Central memory CD8-positive, alpha-beta T cell (primary cell): ENCODE measurements around the gene XYLT1.
"Not testable (repeated sequence)": the region's sequence is repeated elsewhere in the genome, so short reads cannot be mapped to it uniquely, and the experiment has no call there.

ENCODE experiments used
- ATAC-seq: fragments of 150-1000 bp; cut with Tn5 transposase; replicated peaks from 2 replicates; pipeline ENCODE4 v1.10.0; 2022; ENCODE audit warnings: mild to moderate bottlenecking, moderate FRiP score, moderate number of reproducible peaks; ENCODE audit not compliant: poor library complexity, severe bottlenecking; ENCODE audit errors: extremely low read depth
- DNase-seq, 2 donors: peaks; one replicate each; pipeline ENCODE4 v3.0.0; 2021; ENCODE audit warnings: low spot score in 2 of 2
- H3K27ac Mint-ChIP-seq: one replicate; pipeline ENCODE4 v1.8.0; 2022; ENCODE audit warnings: low read depth, mild to moderate bottlenecking, moderate library complexity, mixed read lengths
- H3K27me3 Mint-ChIP-seq: one replicate; pipeline ENCODE4 v1.8.0; 2022; ENCODE audit warnings: mixed read lengths
- H3K36me3 Mint-ChIP-seq: one replicate; pipeline ENCODE4 v1.8.0; 2022; ENCODE audit warnings: mild to moderate bottlenecking, moderate library complexity, mixed read lengths; ENCODE audit not compliant: insufficient read depth
- H3K4me1 Mint-ChIP-seq: one replicate; pipeline ENCODE4 v1.8.0; 2022; ENCODE audit warnings: mixed read lengths
- H3K4me3 Mint-ChIP-seq: one replicate; pipeline ENCODE4 v1.8.0; 2022; ENCODE audit warnings: mild to moderate bottlenecking, moderate library complexity, mixed read lengths
- H3K9me3 Mint-ChIP-seq: one replicate; pipeline ENCODE4 v1.8.0; 2022; ENCODE audit warnings: mixed read lengths

Gene XYLT1

GRCh38 chr16:17412221-17412620 is 58.5 kb downstream of the XYLT1 start:
- Mint-ChIP-seq H3K4me1 (peaks cover 48% of the 10 kb centered on the region), H3K4me3 (no peak overlapping the region), H3K27me3 (no peaks in the 10 kb centered on the region), H3K9me3 (no peaks in the 10 kb centered on the region), H3K27ac (no peak overlapping the region), H3K36me3 (peaks cover 5% of the 10 kb centered on the region)
- ATAC-seq (no peak), DNase-seq (no peak)

GRCh38 chr16:17411263-17411662 is 59.5 kb downstream of the XYLT1 start:
- no peaks in the 10 kb centered on the region for H3K9me3 Mint-ChIP-seq
- peaks cover 2% of the 10 kb centered on the region for H3K36me3 Mint-ChIP-seq
- peaks cover 42% of the 10 kb centered on the region for H3K4me1 Mint-ChIP-seq
- ATAC-seq, result no peak
- no peak overlapping the region for H3K4me3 Mint-ChIP-seq
- no peak for DNase-seq
- no peak overlapping the region for H3K27ac Mint-ChIP-seq
- no peaks in the 10 kb centered on the region for H3K27me3 Mint-ChIP-seq

DNA sequence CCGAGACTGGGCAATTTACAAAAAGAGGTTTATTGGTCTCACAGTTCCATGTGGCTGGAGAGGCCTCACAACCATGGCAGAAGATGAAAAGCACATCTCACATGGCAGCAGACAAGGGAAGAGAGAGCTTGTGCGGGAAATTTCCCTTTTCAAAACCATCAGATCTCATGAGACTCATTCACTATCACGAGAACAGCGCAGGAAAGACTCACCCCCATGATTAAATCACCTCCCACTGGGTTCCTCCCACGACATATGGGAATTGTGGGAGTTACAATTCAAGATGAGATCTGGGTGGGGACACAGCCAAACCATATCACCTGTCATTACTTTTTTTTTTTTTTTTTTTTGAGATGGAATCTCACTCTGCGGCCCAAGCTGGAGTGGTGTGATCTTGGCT is 60.4 kb downstream of the XYLT1 start:
- not testable (repeated sequence) for H3K4me3 Mint-ChIP-seq, H3K27me3 Mint-ChIP-seq, ATAC-seq, DNase-seq, H3K27ac Mint-ChIP-seq, H3K36me3 Mint-ChIP-seq, H3K9me3 Mint-ChIP-seq
- peaks cover 34% of the 10 kb centered on the region for H3K4me1 Mint-ChIP-seq

- H3K27ac Mint-ChIP-seq, result no peak overlapping the region
- DNase-seq, result no peak
Observed at GRCh38 chr16:17409894-17410293, 60.9 kb downstream of the XYLT1 start.

DNA sequence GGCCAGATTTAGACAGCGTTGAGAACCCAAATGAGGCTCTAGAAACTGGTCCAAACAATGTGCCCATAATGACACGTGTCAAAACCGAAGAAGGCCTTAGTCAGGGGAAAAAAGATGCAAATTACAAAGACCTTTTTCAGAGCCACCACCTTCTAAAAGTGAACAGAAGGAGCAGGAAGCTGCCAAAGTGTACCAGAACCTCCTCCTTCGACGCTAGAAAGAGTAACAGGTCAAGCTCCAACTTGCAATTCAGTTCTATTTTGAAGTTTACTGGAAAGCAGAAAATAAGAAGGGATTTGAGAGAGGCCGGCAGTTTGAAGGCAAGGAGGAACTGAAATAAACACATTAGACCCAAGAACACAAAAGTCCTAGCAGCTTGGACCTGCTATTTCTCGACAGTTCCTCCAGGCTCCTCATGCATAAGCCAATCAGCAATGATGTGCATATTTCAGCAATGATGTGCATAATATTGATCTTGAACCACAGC is 61.8 kb downstream of the XYLT1 start:
- H3K27me3 Mint-ChIP-seq, result no peaks in the 10 kb centered on the region
- no peaks in the 10 kb centered on the region for H3K9me3 Mint-ChIP-seq
- ATAC-seq (no peak), DNase-seq (no peak)
- H3K36me3 Mint-ChIP-seq, result no peaks in the 10 kb centered on the region
- peaks cover 21% of the 10 kb centered on the region for H3K4me1 Mint-ChIP-seq
- no peak overlapping the region for H3K4me3 Mint-ChIP-seq
- no peak overlapping the region for H3K27ac Mint-ChIP-seq

More at GRCh38 chr16:17409894-17410293, 60.9 kb downstream of the XYLT1 start:
- Mint-ChIP-seq H3K9me3 (no peaks in the 10 kb centered on the region), H3K36me3 (no peaks in the 10 kb centered on the region), H3K27me3 (no peaks in the 10 kb centered on the region), H3K4me3 (no peak overlapping the region), H3K4me1 (peaks cover 30% of the 10 kb centered on the region)
- no peak for ATAC-seq

DNA sequence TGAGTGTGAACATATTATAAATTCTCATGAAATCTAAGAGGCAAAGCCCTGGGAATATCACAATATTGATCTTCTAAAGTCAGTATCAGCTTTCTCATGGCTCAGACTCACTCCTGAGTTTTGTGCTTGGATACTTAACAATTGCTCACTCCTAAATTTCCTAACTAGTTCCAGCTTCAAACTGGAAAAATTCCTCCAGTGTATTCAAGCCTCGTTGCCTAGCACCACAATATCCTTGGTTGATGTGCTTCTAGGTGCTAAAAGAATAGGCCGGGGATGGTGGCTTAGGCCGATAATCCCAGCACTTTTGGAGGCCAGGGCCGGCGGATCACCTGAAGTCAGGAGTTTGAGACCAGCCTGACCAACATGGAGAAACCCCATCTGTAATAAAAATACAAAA is 62.5 kb downstream of the XYLT1 start:
- no peaks in the 10 kb centered on the region for H3K9me3 Mint-ChIP-seq
- H3K27me3 Mint-ChIP-seq, result no peaks in the 10 kb centered on the region
- H3K36me3 Mint-ChIP-seq, result no peaks in the 10 kb centered on the region
- H3K4me1 Mint-ChIP-seq, result peaks cover 21% of the 10 kb centered on the region
- no peak overlapping the region for H3K4me3 Mint-ChIP-seq
- no peak for ATAC-seq
- H3K27ac Mint-ChIP-seq, result no peak overlapping the region
- DNase-seq, result no peak

DNA sequence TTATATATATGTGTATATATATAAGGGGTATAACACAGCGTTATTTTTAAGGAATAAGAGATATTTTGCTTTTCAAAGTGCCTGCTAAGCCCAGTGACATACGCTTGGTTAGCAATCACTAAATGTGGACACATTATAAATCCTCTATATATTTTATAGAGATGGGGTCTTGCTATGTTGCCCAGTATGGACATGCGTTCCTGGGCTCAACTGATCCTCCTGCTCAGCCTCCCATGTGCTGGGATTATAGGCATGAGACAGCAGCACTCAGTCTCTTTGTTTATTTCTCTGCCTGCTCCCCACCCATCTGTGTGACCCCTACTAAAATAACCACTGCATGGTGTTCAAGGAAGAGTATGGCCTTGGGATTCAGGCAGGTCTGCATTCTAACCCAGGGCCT is 63.4 kb downstream of the XYLT1 start:
- Mint-ChIP-seq H3K27me3 (no peaks in the 10 kb centered on the region), H3K27ac (no peak overlapping the region), H3K4me1 (peaks cover 25% of the 10 kb centered on the region), H3K4me3 (no peak overlapping the region), H3K36me3 (no peaks in the 10 kb centered on the region), H3K9me3 (no peaks in the 10 kb centered on the region)
- ATAC-seq (no peak), DNase-seq (no peak)

GRCh38 chr16:17404941-17405689 is 65.6 kb downstream of the XYLT1 start:
- H3K36me3 Mint-ChIP-seq, result no peaks in the 10 kb centered on the region

DNA sequence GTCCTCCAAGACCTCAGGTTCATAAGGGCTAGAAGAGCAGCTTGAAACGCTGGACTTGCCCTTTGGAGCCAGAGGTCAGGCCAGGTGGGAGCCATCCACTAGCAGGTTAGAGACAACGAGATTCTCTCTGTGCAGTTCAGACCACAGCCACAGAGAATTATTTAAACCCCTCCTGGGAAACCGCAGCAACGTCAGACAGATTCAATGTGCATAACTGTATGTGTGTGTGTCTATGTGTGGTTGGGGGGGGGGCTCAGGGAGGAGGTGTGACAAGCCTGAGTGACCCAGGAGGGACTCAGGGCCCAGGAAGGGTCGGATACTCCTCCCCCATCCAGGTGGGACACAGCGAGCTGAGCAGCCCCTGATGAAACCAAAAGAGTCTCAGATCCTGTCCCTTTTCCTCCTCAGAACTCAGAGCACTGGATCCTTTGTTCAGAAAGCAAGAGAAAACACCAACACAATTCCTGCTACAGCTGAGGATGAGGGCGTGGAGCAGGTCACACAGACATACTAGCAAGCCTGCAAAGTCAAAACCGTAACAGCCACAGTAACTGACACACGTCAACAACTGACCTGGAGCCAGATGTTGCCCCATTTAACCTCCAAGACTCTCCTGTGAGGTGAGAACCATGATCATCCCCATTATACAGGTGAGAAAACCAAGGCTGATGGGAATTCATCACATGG is 66.8 kb downstream of the XYLT1 start:
- Mint-ChIP-seq H3K27ac (no peak overlapping the region), H3K9me3 (no peaks in the 10 kb centered on the region), H3K27me3 (no peaks in the 10 kb centered on the region), H3K4me3 (no peak overlapping the region), H3K36me3 (no peaks in the 10 kb centered on the region), H3K4me1 (peaks cover 36% of the 10 kb centered on the region)
- DNase-seq (no peak), ATAC-seq (no peak)

More at GRCh38 chr16:17404941-17405689, 65.6 kb downstream of the XYLT1 start:
- DNase-seq, result no peak
- no peaks in the 10 kb centered on the region for H3K9me3 Mint-ChIP-seq
- H3K27me3 Mint-ChIP-seq, result no peaks in the 10 kb centered on the region
- H3K4me1 Mint-ChIP-seq, result peaks cover 34% of the 10 kb centered on the region
- H3K4me3 Mint-ChIP-seq, result no peak overlapping the region
- ATAC-seq, result no peak
- H3K27ac Mint-ChIP-seq, result peak overlapping the region; percentile 49

DNA sequence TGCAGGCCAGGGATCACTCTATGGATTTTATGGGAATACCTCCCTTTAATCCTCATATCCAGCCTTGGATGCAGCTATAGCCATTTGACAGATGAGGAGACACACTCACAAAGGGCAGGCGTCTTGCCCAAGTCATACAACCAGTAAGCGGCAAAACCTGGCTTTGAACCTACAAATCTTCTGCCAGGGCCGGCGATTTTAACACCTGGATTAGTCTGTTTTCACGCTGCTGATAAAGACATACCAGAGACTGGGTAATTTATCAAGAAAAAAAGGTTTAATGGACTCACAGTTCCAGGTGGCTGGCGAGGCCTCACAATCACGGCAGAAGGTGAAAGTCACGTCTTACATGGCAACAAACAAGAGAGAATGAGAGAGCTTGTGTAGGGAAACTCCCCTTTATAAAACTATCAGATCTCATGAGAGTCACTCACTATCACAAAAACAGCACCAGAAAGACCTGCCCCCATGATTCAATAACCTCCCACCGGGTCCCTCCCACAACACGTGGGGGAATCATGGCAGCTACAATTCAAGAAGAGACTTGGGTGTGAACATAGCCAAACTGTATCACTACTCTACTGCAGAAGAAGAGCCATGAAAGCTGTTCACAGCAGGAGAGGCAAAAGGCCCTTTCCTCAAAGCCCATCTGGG is 67.5 kb downstream of the XYLT1 start:
- H3K4me1 Mint-ChIP-seq, result peaks cover 36% of the 10 kb centered on the region
- DNase-seq (no peak), ATAC-seq (no peak)
- no peaks in the 10 kb centered on the region for H3K27me3 Mint-ChIP-seq
- no peaks in the 10 kb centered on the region for H3K36me3 Mint-ChIP-seq
- no peak overlapping the region for H3K27ac Mint-ChIP-seq
- H3K4me3 Mint-ChIP-seq, result no peak overlapping the region
- H3K9me3 Mint-ChIP-seq, result no peaks in the 10 kb centered on the region

- no peak for DNase-seq
Observed at GRCh38 chr16:17397499-17397891, 73.3 kb downstream of the XYLT1 start.

DNA sequence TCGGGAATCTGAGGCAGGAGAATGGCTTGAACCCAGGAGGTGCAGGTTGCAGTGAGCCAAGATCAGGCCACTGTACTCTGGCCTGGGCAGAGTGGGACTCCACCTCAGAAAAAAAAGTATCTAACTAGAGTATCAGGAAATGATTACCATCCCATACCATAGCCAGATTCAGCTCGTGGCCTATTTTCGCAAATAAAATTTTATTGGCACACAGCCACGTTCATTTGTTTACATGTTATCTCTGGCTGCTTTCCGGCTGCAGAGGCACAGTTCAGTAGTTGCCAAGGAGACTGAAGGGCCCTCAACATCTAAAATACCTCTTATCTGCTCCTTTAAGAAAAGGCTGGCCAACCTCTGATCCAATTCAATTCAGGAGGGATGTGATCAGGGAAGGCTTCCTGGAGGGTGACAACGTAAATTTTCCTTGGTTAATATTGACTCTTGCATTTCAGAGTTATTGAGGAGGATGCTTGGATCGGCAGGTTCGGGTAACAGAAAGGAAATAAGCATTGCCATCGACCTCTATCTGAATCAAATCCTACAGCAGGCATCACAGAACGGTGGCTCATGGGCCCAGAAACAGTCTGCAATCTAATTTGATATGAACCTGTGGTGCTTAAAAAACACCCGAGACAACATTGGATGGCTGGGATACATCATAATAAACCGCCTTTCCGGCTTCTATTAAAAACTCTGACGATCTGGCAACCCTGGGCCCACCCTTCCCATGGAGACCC is 73.8 kb downstream of the XYLT1 start:
- Mint-ChIP-seq H3K9me3 (no peaks in the 10 kb centered on the region), H3K36me3 (peaks cover 3% of the 10 kb centered on the region), H3K27me3 (no peaks in the 10 kb centered on the region), H3K4me1 (peaks cover 50% of the 10 kb centered on the region), H3K4me3 (peak overlapping the region; percentile 53), H3K27ac (peak overlapping the region; percentile 91)
- peak; percentile 89 for ATAC-seq
- peak in 1 of 2 donors; percentile 27 for DNase-seq

More at GRCh38 chr16:17397499-17397891, 73.3 kb downstream of the XYLT1 start:
- Mint-ChIP-seq H3K27me3 (no peaks in the 10 kb centered on the region), H3K4me3 (no peak overlapping the region), H3K4me1 (peaks cover 49% of the 10 kb centered on the region), H3K36me3 (no peaks in the 10 kb centered on the region), H3K9me3 (no peaks in the 10 kb centered on the region), H3K27ac (peak overlapping the region; percentile 91)
- no peak for ATAC-seq
